Measurements from ENCODE around the gene RIMS3.
A peak's percentile ranks its signal among the peaks of the same experiment; 100 is the strongest.
"Not testable (repeated sequence)": the region's sequence is repeated elsewhere in the genome, so short reads cannot be mapped to it uniquely, and the experiment has no call there.

The RIMS3 gene

DNA sequence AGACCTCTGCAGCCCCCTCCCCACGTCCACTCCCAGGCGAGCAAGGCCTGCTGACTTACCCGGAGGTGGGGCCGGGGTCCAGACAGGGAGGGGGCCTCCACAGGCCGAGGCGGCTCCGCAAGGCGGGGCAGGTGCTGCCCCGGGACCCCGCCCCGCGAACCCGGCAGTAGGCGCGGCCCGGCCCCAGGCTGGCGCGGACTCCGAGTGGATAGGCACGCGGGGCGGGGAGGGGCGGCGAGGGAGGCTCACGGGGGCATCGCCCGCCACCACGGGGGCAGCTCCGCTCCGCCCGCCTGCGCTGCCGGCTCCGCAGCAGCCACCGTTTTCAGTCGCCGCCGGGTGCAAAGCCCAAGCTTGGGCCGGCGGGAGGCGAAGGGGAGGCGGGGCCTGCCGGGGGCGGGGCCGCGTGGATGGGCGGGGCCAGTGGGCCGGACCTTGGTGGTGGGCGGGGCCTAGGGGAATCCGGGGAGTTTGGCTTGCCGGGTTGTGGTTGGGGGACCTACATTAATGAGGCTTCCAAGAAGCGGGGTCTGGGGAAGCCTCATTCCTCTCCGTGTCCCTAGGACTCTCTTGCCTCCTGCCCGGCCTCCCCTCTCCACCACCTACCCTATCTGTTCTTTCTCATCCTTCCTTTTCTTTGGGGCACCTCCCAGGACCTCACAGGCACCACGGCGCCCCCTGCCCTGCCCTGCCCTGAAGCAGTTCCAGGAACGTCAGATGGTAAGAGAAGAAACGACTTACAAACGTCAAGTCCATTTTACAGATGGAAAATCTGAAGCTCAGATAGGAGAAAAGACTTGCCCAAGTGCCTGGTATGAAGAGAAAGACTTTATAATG, at the start of gene RIMS3:
TSS of gene RIMS3 (minus strand) at position 348 of the 837 bp plus-strand sequence. CDS start 23,757 bp downstream, outside the sequence.
- peak; percentile 74 for DNase-seq (ENCODE audit: low read depth, low spot score)

DNA sequence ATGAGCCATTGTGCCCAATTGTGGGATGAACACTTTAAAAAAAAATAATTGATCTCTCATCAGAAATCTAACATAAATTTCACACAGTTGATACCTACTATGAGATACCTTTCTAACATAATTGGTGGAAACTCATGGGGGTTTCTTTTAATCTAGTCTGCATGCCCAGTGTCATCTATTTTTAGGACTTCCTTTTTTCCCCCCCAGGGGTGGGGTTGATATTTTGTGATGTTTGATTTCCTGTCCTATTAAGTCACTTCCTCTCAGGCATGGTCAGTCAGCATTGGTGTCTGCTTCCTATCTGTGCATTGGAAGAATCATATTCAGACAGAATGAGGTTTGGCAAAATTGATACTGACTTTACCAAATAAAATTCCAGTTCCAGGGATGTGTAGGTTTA, 47.5 kb upstream of the RIMS3 start:
- DNase-seq (ENCODE audit: low read depth, low spot score), result no peak

DNA sequence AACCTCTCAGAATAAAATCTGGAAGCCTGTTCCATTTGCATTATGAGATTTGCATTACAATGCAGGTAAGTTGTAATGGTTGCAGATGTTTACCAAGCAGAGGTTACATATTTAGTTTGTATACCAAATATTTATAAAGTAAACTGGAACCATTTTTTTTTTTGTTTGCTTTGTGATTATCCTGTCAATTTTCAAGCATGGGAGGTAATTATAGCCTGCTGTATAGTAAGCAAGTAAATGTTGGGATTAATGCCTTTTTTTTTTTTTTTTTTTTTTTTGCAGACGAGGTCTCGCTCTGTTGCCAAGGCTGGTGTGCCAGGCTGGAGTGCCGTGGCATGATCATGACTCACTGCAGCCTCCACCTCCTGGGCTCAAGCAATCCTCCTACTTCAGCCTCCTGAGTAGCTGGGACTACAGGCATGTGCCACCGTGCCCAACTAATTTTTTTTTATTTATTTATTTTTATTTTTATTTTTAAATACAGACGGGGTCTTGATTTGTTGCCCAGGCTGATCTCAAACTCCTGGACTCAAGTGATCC, 47.0 kb upstream of the RIMS3 start:
- DNase-seq (ENCODE audit: low read depth, low spot score), result no peak

DNA sequence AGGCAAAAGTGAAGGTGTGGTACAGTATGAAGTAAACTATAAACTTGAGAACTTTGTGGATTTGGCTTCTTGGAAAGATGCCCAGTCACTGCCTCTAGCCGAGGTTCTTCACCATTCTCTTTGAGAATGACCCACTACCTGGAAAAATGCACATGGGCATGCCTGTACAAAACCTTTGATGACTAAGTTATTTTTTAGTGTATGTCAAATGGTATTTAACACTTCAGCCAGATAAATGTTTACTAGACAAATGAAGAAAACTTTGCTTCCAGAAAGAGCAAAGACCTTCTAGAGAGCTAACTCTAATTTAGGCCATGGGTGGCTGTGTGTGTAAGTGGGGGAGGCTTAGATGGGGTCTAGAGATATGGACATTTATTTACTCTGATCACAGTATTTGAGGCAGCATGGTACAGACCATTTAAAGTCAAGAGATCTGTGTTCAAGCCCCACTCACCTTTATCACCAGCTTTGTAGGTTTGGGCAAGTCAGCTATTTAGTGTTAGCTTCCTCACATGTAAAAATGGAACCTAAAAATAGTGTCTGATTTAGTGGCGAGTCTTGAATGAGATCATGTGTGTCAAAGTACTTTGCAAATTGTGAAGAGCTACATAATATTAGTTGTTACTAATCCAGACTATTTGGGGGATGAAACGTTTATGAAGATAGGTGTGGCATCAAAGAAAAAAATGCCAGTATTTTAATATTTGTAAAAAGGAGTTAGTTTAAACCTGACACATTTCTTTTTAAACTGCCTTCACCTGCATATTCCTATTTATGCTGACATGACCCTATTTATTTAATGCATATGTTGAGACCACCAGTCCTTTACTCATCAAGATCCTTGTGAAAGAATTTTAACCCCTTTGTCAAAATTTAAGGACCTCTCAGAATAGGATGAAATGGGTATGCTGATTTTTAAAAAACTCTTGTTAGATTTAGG, 46.3 kb upstream of the RIMS3 start:
- DNase-seq (ENCODE audit: low read depth, low spot score), result peak; percentile 87

DNA sequence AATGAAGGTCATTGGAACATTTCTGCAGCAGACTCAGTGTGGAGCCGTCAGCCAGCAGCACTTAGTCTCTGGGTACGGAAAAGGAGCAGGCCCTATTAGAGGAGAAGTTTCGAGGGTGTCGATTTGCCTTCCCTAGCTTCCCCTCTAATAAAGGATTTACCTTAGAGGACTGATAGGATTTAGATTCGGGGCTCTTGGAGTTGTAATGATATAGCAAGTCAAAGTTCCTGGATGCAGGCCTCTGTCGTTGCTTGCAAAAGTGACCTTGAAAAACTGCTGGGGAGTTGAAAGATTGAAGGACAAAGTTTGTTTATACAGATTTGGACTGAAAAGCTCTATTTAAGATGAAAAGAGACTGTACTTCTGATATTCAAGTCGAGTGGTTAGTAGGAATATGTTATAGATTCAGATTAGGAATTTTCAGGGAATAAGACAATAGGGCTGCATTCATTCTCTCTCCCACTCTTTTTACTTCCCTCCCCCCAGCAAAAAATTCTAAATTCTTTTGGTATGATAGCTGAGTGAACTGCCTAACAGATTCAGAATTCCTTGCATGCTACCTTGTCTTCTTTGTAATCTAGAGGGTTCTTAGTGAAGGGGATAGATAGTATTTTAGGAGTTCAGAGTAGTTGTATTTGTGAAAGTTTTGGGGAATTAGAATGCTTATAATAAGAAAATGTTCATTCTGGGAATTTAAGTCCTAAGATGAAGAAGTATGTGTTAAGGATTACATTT, 45.3 kb upstream of the RIMS3 start:
- DNase-seq (ENCODE audit: low read depth, low spot score), result peak; percentile 29

DNA sequence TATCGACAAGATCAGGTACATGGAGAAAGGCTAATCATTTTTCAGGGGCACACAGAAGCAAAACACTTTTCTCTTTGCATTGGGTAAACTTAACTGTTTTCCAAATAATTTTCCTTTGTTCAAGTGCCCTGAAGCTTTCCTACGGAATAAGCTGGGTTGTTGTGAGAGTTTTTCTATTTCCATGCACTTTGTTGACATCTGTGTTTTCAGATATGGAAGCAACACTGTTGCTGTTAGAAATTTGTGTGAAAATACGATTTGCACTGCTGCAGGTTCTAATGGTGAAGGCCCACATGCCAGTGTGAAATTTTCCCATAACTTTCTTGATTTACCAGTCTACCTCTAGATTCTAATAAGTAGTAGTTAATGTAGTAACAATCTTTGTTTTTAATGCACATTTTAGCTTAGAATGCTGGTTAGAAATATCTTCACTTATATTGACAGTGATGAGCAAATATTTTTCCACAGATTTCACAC, 44.4 kb upstream of the RIMS3 start:
- DNase-seq (ENCODE audit: low read depth, low spot score), result no peak

DNA sequence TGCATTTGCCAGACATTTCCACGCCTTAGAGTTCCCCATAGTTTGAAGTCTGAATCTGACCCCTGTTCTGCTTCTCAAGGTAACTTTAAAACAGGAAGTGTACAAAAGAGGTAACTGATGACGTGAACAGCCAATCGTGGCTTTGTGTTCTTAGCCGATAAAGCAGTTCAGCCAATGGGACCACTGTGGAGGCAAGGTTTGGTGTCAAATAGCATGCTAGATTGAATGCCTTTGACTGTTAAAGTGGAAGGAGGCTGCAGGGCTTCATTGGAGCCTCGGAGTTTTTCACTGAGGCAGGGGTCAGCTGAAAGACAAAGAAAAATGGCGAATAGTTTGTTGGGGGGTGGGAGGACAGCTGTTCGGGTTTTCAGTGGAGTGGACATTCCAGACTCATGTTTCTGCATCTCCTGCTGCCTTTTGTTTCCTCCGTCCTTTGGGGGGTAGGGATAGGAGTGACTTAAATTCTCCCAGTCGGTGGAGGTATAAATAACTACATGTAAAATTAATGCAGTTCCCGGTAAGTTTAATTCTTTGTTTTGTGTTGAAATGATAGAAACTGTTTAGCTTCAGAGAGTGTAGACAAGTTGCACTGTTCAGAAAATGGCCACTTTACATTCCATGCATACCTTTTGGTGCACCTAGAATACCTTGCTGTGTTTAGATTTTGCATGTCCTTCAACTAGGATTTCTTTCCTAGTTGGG, 43.8 kb upstream of the RIMS3 start:
- peak; percentile 96 for DNase-seq (ENCODE audit: low read depth, low spot score)

DNA sequence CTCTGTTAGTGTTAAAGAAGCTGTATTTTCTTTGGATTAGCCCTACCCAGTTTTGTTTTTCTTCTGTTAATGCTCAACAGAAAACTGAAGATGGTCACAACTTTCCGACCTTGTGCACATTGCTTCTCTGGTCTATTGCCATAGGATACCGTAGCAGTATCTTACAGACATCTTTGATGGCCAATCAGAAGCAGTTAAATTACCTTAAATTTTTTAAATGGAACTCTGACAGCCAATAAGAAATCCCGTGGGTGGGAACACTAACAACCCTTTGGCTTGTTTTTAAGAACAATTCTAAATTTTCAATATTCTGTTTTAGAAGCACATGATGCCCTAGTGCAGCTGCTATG, 43.2 kb upstream of the RIMS3 start:
- DNase-seq (ENCODE audit: low read depth, low spot score), result peak; percentile 90

DNA sequence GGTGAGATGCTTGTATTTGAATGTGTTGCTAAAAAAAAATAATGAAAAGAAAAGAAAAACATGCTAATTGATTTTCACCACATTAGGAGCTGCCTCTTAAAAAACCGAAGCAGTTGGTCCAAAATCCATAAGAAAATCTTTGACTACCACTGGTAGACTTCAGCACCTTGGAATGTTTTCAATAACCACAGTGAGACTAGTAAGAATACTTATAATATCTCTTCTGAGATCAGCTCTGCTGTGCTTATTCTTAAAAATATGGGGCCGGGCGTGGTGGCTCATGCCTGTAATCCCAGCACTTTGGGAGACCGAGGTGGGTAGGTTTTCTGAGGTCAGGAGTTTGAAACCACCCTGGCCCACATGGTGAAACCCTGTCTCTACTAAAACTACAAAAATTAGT, 41.1 kb upstream of the RIMS3 start:
- no peak for DNase-seq (ENCODE audit: low read depth, low spot score)

DNA sequence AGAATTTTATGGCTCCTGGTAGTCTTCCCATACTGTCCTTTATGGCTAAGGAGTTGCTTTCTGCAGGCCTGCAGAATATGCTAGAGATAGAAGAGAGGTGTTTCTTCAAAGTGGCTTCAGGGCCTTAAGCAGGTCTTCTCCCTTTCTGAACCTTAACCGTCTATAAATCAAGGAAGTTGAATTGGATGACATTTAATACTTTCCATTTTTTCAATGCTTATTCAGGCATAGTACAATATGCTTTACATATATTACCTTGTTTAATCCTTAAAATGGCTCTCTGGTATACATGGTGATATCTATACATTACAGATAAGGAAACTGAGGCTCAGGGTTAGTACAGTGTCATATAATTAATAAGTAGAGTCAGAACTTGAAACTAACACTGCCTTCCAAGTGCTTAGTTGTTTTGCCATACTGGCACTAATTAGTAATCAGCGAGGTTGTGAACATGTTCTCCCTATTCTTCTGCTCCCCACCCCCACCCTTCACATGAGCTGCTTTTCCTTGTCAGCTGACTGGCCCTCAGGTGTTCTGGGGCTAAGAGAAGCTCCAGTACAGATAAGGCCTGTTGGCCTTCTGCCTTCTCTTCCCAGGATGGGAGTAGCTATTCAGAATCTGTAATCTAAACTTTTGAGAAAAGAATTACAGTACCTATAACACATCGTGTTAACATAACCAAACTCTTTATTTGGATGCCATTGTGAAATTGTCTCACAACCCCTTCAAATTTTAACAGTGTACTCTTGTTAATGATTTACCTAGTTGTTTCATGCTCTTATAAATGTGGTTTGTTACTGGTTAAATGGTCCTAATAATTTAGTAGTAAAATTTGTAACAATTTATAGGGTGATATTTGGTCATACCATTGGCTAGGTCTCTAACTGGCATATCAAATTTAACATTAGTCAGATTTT, 39.6 kb upstream of the RIMS3 start:
- no peak for DNase-seq (ENCODE audit: low read depth, low spot score)

DNA sequence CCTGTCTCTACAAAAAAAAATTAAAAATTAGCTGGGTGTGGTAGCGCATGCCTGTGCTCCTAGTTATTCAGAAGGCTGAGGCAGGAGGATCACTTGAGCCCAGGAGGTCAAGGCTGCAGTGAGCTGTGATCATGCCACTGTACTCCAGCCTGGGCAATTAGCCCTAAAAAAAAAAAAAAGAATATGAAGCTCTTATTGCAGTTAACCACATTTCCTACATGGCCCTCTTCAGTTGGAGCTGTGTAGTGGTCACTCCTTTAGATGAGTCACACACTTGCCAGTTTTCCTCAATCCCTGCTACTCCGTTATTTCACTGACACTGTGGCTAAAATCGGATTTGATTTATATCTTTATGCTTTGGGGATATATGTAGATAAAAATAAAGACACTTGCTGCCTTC, 37.8 kb upstream of the RIMS3 start:
- DNase-seq (ENCODE audit: low read depth, low spot score), result peak; percentile 73

DNA sequence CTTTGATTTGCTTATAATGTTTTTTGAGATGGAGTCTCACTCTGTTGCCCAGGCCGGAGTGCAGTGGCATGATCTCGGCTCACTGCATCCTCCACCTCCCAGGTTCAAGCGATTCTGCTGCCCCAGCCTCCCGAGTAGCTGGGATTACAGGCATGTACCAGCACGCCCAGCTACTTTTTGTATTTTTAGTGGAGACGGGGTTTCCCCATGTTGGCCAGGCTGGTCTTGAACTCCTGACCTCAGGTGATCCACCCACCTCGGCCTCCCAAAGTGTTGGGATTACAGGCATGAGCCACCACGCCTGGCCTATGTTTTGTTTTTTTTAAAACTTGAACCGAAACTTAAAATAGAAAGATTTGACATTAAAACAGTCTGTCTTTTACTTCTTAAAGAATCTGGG, 37.3 kb upstream of the RIMS3 start:
- not testable (repeated sequence) for DNase-seq (ENCODE audit: low read depth, low spot score)

DNA sequence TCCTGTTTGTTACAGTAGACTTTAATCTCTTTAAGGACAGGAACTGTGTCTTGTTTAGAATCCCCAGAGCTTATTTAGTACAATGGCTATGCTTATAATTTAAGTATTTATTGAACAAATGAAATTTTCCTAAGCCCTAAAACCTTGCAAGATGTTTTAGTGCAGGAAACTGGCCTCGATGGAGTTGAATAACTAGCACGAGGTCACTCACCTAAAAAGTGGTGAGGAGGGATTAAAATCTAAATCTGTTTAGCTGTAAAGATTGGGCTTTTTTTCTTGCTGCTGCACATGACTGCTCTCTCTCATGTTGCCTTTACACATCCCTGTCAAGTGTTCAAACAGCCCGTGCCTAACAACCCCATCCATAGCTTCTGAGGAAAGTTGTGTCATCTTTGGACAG, 36.2 kb upstream of the RIMS3 start:
- DNase-seq (ENCODE audit: low read depth, low spot score), result no peak

DNA sequence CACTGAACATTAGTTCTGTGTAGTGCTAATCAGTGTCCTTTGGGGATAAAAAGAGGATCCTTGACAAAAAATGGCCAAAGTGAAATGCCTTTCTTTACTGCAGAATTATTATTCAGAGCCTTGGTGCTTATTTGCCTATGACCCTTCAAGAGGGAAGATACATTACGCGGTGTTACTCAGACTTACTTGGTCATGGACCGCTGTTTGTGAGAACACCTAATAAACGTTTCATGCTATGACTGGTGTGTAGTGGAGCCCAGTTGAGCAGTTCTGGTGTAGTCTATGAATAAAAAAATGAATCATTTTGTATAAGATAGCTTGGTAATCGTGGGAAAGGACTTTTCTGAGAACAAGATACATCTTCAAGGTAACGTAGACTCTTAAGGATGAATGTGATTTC, 34.3 kb upstream of the RIMS3 start:
- DNase-seq (ENCODE audit: low read depth, low spot score), result no peak

DNA sequence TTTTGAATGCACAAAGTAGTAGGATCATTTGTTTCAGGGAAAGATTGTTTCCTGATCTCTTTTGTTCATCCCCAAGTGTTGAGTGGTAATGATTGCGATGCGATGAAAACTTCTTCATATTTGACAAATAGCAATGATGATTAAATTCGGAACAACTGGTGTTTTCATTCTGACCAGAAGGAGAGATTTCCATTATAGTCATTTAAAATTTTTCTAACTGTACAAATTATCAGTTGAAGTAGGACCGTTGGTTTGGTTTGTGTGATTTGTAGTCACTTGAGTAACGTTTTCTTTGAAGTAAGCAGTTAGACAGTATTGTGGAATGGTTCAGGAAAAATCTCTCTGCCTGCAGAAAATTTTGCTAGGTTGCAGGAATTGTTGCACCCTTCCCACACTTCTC, 32.0 kb upstream of the RIMS3 start:
- no peak for DNase-seq (ENCODE audit: low read depth, low spot score)

DNA sequence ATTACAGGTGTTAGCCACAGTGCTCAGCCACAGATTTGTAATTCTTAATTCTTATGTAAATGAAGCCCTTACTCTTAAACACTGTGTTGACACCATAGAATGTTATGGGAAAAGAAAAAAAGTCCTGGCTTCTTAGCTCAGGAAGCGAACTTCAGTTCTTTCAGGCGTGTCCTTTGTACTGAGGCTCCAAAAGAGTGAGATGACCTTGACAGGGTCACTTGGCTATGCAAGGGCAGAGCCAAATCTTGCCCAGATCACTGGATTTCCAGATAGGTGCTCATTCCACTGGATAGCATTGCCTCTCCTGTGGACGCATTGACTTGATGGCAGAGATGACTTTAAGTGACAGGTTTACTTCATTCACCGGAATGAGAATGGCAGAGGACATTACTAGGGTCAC, 30.8 kb upstream of the RIMS3 start:
- DNase-seq (ENCODE audit: low read depth, low spot score), result no peak

DNA sequence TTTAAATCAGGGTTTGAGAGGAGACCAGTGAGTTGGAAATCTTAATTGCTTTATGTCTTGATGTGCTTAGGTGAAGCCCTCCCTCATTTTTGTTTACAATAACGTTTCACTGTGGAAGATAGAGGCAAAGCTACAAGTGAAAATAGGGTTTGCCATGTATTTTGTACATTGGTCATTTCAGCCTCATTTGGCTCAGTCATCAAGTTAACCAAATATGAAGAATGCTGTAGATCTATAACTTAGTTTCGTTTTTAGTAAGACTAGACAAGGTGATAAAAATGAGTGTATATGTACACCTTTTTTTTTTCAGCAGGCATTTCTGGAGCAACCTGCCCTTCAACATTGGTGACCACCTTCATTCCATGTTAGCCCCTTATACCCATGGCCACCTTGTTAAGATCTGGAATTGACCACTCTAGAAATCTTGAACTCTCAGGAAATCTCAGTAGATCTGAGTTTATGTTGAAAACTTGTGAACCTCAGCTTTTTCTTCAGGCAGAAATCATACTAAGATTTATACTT, 28.9 kb upstream of the RIMS3 start:
- DNase-seq (ENCODE audit: low read depth, low spot score), result no peak

DNA sequence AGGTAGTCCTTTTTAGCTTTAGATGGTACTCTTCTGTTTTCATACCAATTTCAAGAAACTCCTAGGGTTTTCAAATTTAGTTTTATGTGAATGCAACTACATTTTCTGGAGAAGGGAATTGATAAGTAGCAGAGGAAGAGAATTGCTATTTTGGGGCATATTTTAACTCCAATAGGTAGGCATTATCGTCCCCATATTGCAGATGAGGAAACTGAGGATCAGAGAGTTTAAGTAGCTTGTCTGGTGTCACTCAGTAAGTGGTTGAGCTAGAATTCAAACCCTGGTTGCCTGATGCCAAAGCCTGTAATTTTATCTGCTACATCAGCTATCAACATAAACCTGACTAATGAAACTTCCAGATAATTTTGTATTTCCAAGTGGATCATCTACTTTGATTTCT, 27.9 kb upstream of the RIMS3 start:
- DNase-seq (ENCODE audit: low read depth, low spot score), result no peak

DNA sequence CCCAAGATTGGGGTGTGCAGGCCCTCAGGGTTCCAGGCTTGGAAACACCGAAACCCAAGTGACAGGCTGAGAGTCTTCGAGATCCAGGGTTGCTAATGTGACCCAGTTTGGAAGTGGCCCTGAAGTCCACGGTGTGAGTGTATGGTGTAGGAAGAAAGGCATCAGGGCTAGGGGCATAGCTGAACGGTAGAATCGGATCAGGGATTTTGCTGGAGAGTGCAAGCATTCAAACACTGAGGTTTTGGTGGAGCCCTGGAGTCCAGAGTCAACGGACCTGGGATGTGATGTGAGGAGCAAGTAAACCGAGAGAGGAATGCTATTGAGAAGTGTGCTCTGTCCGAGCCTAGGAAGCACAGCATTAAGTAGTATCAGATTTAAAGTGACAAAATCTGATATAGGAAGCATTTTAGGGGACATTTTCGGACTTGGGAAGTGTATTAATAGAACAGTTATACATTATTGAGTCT, 27.0 kb upstream of the RIMS3 start:
- peak; percentile 56 for DNase-seq (ENCODE audit: low read depth, low spot score)
